HepG2 (cell line): ENCODE measurements around the gene COQ3. TPM values are rescaled to one million over a fixed set of nuclear protein-coding genes. Genes with fewer than 3 reads are reported as not detected.

Source experiments
- AKNA ChIP-seq: sonication (generic); formaldehyde crosslinking; IDR thresholded peaks from 2 replicates; pipeline ENCODE4 v1.4.0; 2020; ENCODE audit warnings: missing genetic modification reagents, borderline replicate concordance
- DDIT3 ChIP-seq: sonication (generic); formaldehyde crosslinking; IDR thresholded peaks from 2 replicates; pipeline ENCODE4 v1.4.0; 2020; ENCODE audit warnings: mild to moderate bottlenecking, missing genetic modification reagents
- DR1 ChIP-seq: sonication (generic); formaldehyde crosslinking; IDR thresholded peaks from 2 replicates; pipeline ENCODE4 v1.8.0; 2021; ENCODE audit warnings: mild to moderate bottlenecking, missing genetic modification reagents, inconsistent platforms
- DZIP1 ChIP-seq: sonication (generic); formaldehyde crosslinking; IDR thresholded peaks from 2 replicates; pipeline ENCODE4 v1.5.0; 2020; ENCODE audit warnings: mild to moderate bottlenecking, missing genetic modification reagents
- EP300 ChIP-seq, 3 experiments: sonication (generic) in 1 of 3; formaldehyde crosslinking in 1 of 3; IDR thresholded peaks; 2 replicates each; pipeline versions ENCODE4 v1.5.1 to v1.6.1; 2011 to 2020; ENCODE audit warnings: low read depth in 2 of 3, low read length in 2 of 3, borderline replicate concordance in 1 of 3, improper control_type of control experiment in 1 of 3, mild to moderate bottlenecking in 1 of 3, missing genetic modification reagents in 1 of 3, moderate library complexity in 1 of 3
- GZF1 ChIP-seq: sonication (generic); formaldehyde crosslinking; IDR thresholded peaks from 2 replicates; pipeline ENCODE4 v1.5.1; 2020; ENCODE audit warnings: mild to moderate bottlenecking, missing genetic modification reagents
- HDAC6 ChIP-seq: fragments of 200-600 bp; sonication (generic); IDR thresholded peaks from 2 replicates; pipeline ENCODE4 v1.7.0; 2017; ENCODE audit warnings: mild to moderate bottlenecking, antibody characterized with exemption, low read length, low read depth
- MED13 ChIP-seq: sonication (generic); formaldehyde crosslinking; IDR thresholded peaks from 2 replicates; pipeline ENCODE4 v1.5.0; 2020; ENCODE audit warnings: missing genetic modification reagents
- POLR2AphosphoS2 ChIP-seq: IDR thresholded peaks from 2 replicates; pipeline ENCODE4 v1.6.1; 2011; ENCODE audit warnings: low read depth, low read length, improper control_type of control experiment
- SIN3B ChIP-seq: fragments of 150-350 bp; IDR thresholded peaks from 2 replicates; pipeline ENCODE4 v1.6.1; 2014; ENCODE audit warnings: low read length
- XRCC5 ChIP-seq: fragments of 200-400 bp; formaldehyde crosslinking; optimal IDR thresholded peaks from 2 replicates; pipeline ENCODE3; 2017; ENCODE audit warnings: mild to moderate bottlenecking, low read length
- ZNF510 ChIP-seq: sonication (generic); formaldehyde crosslinking; IDR thresholded peaks from 2 replicates; pipeline ENCODE4 v1.4.0; 2020; ENCODE audit warnings: low read depth, mild to moderate bottlenecking, missing genetic modification reagents
- ZNF546 ChIP-seq: sonication (generic); formaldehyde crosslinking; conservative IDR thresholded peaks from 2 replicates; pipeline ENCODE4 v1.8.1; 2023; ENCODE audit warnings: mild to moderate bottlenecking, missing genetic modification reagents
- ZNF775 ChIP-seq: sonication (generic); formaldehyde crosslinking; IDR thresholded peaks from 2 replicates; pipeline ENCODE4 v1.4.0; 2020; ENCODE audit warnings: missing genetic modification reagents, mild to moderate bottlenecking, moderate library complexity, borderline replicate concordance
- ZNF782 ChIP-seq: sonication (generic); formaldehyde crosslinking; IDR thresholded peaks from 2 replicates; pipeline ENCODE4 v1.4.0; 2020; ENCODE audit warnings: missing genetic modification reagents, mild to moderate bottlenecking, borderline replicate concordance
- polyA plus RNA-seq, 8 experiments: library from polyadenylated mRNA; depleted of rRNA in 3 of 8; stranded (reverse) in 7 of 8; unstranded in 1 of 8; fragments of >200 nt; fragmentation: Illumina TruSeq in 4 of 8; extraction: Trizol in 4 of 8; gene quantifications; 2 replicates each; pipeline versions ENCODE4 v1.2.1 to v1.2.3, GENCODE V29; 2011 to 2016; ENCODE audit warnings: low read depth in 4 of 8, missing spikeins in 1 of 8, mixed read lengths in 1 of 8; ENCODE audit not compliant: insufficient read depth in 1 of 8
- total RNA-seq, 5 experiments: library from RNA; depleted of rRNA; stranded (reverse); fragments of >200 nt; fragmentation: Illumina TruSeq; extraction: Trizol; gene quantifications; 2 replicates each; pipeline ENCODE4 v1.2.3, GENCODE V29; 2016; ENCODE audit warnings: low read depth in 1 of 5

COQ3 gene
- total and polyA plus RNA-seq, 2 of the 13 experiments (the other 11 are each of a cell fraction or from before 2014, with no cell fraction given): 5.3 to 20.5 TPM

- TF ChIP-seq AKNA: no peak
- TF ChIP-seq HDAC6: no peak
- TF ChIP-seq EP300 (IDR thresholded peaks at IDR 0.05; ENCODE audit: low read depth in 2 of 2, low read length in 2 of 2): no peak
- no peak for TF ChIP-seq EP300 (CRISPR knock-in tag; IDR thresholded peaks at IDR 0.05; ENCODE audit: borderline replicate concordance)
- TF ChIP-seq XRCC5: no peak
- peak; percentile 83; the same call in 1 of the 2 replicates for TF ChIP-seq ZNF775 (CRISPR knock-in tag)
- TF ChIP-seq DZIP1 (CRISPR knock-in tag): no peak
- no peak for TF ChIP-seq DDIT3
- TF ChIP-seq ZNF546 (CRISPR knock-in tag): no peak
- no peak for TF ChIP-seq GZF1 (CRISPR knock-in tag)
- no peak for TF ChIP-seq MED13 (CRISPR knock-in tag)
- no peak; the same call in 1 of the 2 replicates for TF ChIP-seq DR1 (CRISPR knock-in tag)
- no peak; the same call in 1 of the 2 replicates for TF ChIP-seq ZNF782 (CRISPR knock-in tag)
- no peak for TF ChIP-seq SIN3B
- no peak for TF ChIP-seq POLR2AphosphoS2
- peak; percentile 85; the same call in 1 of the 2 replicates for TF ChIP-seq ZNF510 (CRISPR knock-in tag)
Observed at GRCh38 chr6:99393698-99394531, at the start of gene COQ3 (continued).
